ENCODE measurements around the gene POU2AF3.

DNA sequence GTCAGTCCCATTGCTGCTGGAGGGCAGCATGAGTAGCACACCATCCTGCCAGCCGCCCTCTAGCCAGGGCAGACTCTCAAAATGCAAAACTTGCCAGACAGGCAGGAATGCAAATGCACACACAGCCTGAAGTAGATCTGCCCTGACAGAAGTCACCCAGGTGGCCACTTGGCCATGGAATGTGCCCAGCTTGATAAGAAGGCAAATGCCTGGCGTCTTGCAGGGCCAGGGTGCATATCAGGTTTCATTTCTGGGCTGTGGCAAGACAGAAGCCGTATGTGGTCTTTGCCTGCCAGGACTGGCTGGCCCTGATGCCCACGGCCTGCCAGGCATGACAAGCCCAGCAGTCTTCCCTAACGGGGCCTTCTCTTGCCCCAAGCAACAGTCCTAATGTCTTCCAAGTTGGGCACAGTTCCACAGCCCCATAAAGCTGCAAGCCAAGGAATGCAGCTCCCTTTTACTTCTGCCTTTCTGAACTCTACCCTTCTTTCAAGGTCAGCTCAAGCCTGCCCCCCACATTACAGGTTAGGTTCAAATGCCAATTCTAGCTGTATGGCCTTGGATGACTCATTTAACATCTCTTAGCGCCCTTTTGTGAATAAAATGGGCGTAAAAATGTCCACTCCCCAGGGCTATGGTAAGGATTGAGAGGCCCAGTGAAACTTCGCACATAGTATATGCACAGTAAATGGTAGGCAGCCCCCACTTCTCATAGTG lies 29.7 kb downstream of the POU2AF3 start:
- no peak for TF ChIP-seq GATA2 (IDR thresholded peaks at IDR 0.05; ENCODE audit: low read depth, low read length)
- no peak for TF ChIP-seq GATA3 (IDR thresholded peaks at IDR 0.05; ENCODE audit: low read depth, low read length)

Measured in SH-SY5Y (cell line).